GM18502 (cell line): Measurements from ENCODE around the gene GALNT2.

Experiments
- ATAC-seq: cut with Tn5 transposase; IDR thresholded peaks from one replicate; pipeline ENCODE4 v1.9.1; 2021; ENCODE audit warnings: mild to moderate bottlenecking; ENCODE audit not compliant: unreplicated experiment, poor library complexity

GALNT2 gene

GRCh38 chr1:230264342-230264741 is 197.3 kb downstream of the GALNT2 start:
- no peak for ATAC-seq

- no peak for ATAC-seq
Observed at GRCh38 chr1:230265200-230266115, 198.4 kb downstream of the GALNT2 start.

GRCh38 chr1:230266456-230266855 is 199.4 kb downstream of the GALNT2 start:
- no peak for ATAC-seq

- no peak for ATAC-seq
Observed at GRCh38 chr1:230267338-230268065, 200.5 kb downstream of the GALNT2 start.

- ATAC-seq = no peak
Observed at GRCh38 chr1:230268371-230269170, 201.5 kb downstream of the GALNT2 start.

GRCh38 chr1:230270185-230270558 is 203.1 kb downstream of the GALNT2 start:
- peak; percentile 11 for ATAC-seq

- ATAC-seq = peak; percentile 60
Observed at GRCh38 chr1:230270559-230271281, 203.7 kb downstream of the GALNT2 start.

GRCh38 chr1:230271300-230272035 is 204.4 kb downstream of the GALNT2 start:
- no peak for ATAC-seq

- no peak for ATAC-seq
Observed at GRCh38 chr1:230272557-230272956, 205.5 kb downstream of the GALNT2 start.

GRCh38 chr1:230273141-230273710 is 206.2 kb downstream of the GALNT2 start:
- no peak for ATAC-seq

GRCh38 chr1:230274254-230274653 is 207.2 kb downstream of the GALNT2 start:
- no peak for ATAC-seq

GRCh38 chr1:230276401-230276800 is 209.4 kb downstream of the GALNT2 start:
- no peak for ATAC-seq

GRCh38 chr1:230277201-230278025 is 210.4 kb downstream of the GALNT2 start:
- no peak for ATAC-seq

- no peak for ATAC-seq
Observed at GRCh38 chr1:230278376-230278775, 211.3 kb downstream of the GALNT2 start.

GRCh38 chr1:230278871-230279582 is 212.0 kb downstream of the GALNT2 start:
- no peak for ATAC-seq

- ATAC-seq = no peak
Observed at GRCh38 chr1:230279583-230279945, 212.5 kb downstream of the GALNT2 start.

- ATAC-seq = no peak
Observed at GRCh38 chr1:230280054-230280795, 213.2 kb downstream of the GALNT2 start.
